K562 (cell line): ENCODE data around the gene UBE2J2. TPM values are rescaled to one million over a fixed set of nuclear protein-coding genes. Genes with fewer than 3 reads are reported as not detected.
A peak's percentile ranks its signal among the peaks of the same experiment; 100 is the strongest.

Source experiments
- ARHGAP35 ChIP-seq: fragments of 450-650 bp; IDR thresholded peaks from 2 replicates; pipeline ENCODE4 v1.6.1; 2018; ENCODE audit not compliant: partially characterized antibody
- BRD9 ChIP-seq: fragments of 450-650 bp; IDR thresholded peaks from 2 replicates; pipeline ENCODE4 v1.6.1; 2018; ENCODE audit warnings: low read depth; ENCODE audit not compliant: partially characterized antibody
- ETV5 ChIP-seq: sonication (generic); formaldehyde crosslinking; IDR thresholded peaks from 2 replicates; pipeline ENCODE4 v1.4.0; 2020; ENCODE audit warnings: low read depth, mild to moderate bottlenecking, missing genetic modification reagents
- GTF2F1 ChIP-seq: IDR thresholded peaks from 2 replicates; pipeline ENCODE4 v1.6.1; 2011; ENCODE audit warnings: low read depth, low read length, improper control_type of control experiment
- HOXB6 ChIP-seq: fragments of 250-450 bp; sonication (Bioruptor Pico); IDR thresholded peaks from 2 replicates; pipeline ENCODE4 v1.5.1; 2022; ENCODE audit warnings: mild to moderate bottlenecking, borderline replicate concordance
- KAT8 ChIP-seq: fragments of 450-650 bp; IDR thresholded peaks from 2 replicates; pipeline ENCODE4 v1.6.1; 2016; ENCODE audit warnings: low read depth, mild to moderate bottlenecking
- KLF13 ChIP-seq: fragments of 450-650 bp; IDR thresholded peaks from 2 replicates; pipeline ENCODE4 v1.6.1; 2016; ENCODE audit warnings: missing genetic modification characterization, low read depth, mild to moderate bottlenecking, missing compliant biosample characterization, moderate library complexity, borderline replicate concordance
- MEF2A ChIP-seq: IDR thresholded peaks from 2 replicates; pipeline ENCODE4 v1.6.1; 2011; ENCODE audit warnings: low read depth, mild to moderate bottlenecking, low read length, moderate library complexity; ENCODE audit not compliant: control insufficient read depth
- NELFE ChIP-seq: IDR thresholded peaks from 2 replicates; pipeline ENCODE4 v1.6.1; 2011; ENCODE audit warnings: mild to moderate bottlenecking; ENCODE audit not compliant: insufficient read depth, insufficient read length
- NR2C1 ChIP-seq, 2 experiments: fragments of 450-650 bp; IDR thresholded peaks; 2 replicates each; pipeline ENCODE4 v1.6.1; 2017; ENCODE audit warnings: mild to moderate bottlenecking in 2 of 2, antibody characterized with exemption in 1 of 2, inconsistent platforms in 1 of 2, missing compliant biosample characterization in 1 of 2, missing genetic modification characterization in 1 of 2
- PHF21A ChIP-seq: fragments of 450-650 bp; IDR thresholded peaks from 2 replicates; pipeline ENCODE4 v1.6.1; 2017; ENCODE audit warnings: low read depth, borderline replicate concordance
- STAT5A ChIP-seq: IDR thresholded peaks from 2 replicates; pipeline ENCODE4 v1.6.1; 2012; ENCODE audit warnings: low read length, inconsistent platforms, borderline replicate concordance
- ZBTB34 ChIP-seq: fragments of 250-450 bp; sonication (Bioruptor Pico); IDR thresholded peaks from 2 replicates; pipeline ENCODE4 v1.8.0; 2021; ENCODE audit warnings: mild to moderate bottlenecking, moderate library complexity
- ZFP91 ChIP-seq: sonication (generic); formaldehyde crosslinking; IDR thresholded peaks from 2 replicates; pipeline ENCODE4 v1.8.0; 2022; ENCODE audit warnings: mild to moderate bottlenecking, missing genetic modification reagents
- ZNF124 ChIP-seq: sonication (generic); formaldehyde crosslinking; IDR thresholded peaks from 2 replicates; pipeline ENCODE4 v1.8.1; 2022; ENCODE audit warnings: missing genetic modification reagents
- ZNF551 ChIP-seq: fragments of 250-450 bp; sonication (Bioruptor Pico); IDR thresholded peaks from 2 replicates; pipeline ENCODE4 v1.5.0; 2021; ENCODE audit warnings: mild to moderate bottlenecking, moderate library complexity
- ZNF76 ChIP-seq: fragments of 250-450 bp; sonication (Bioruptor Pico); IDR thresholded peaks from 2 replicates; pipeline ENCODE4 v1.4.0; 2020; ENCODE audit warnings: mild to moderate bottlenecking, moderate library complexity, borderline replicate concordance
- ZNF830 ChIP-seq: fragments of 250-450 bp; sonication (Bioruptor Pico); IDR thresholded peaks from 2 replicates; pipeline ENCODE4 v1.5.0; 2021; ENCODE audit warnings: mild to moderate bottlenecking
- polyA plus RNA-seq, 8 experiments: library from polyadenylated mRNA; depleted of rRNA in 4 of 8; stranded (reverse) in 5 of 8; unstranded in 3 of 8; fragments of >200 nt; fragmentation: Nextera tagmentation in 2 of 8; fragmentation: Illumina TruSeq in 1 of 8; extraction: Ambion mirVana in 2 of 8; extraction: Trizol in 1 of 8; gene quantifications; 2 replicates each; pipeline versions ENCODE4 v1.2.1 to v1.2.3, GENCODE V29; 2011 to 2014; ENCODE audit warnings: inconsistent platforms in 1 of 8, missing spikeins in 1 of 8
- total RNA-seq, 7 experiments: library from RNA; depleted of rRNA in 6 of 7; stranded (reverse); fragments of >200 nt in 6 of 7; fragmentation: Illumina TruSeq in 2 of 7; extraction: Trizol in 2 of 7; gene quantifications; 2 replicates each; pipeline versions ENCODE4 v1.2.1 to v1.2.3, GENCODE V29; 2011 to 2021; ENCODE audit warnings: low replicate concordance in 1 of 7
- TF ChIP-seq, protein P1 (sequence below): sonication (generic); formaldehyde crosslinking; IDR thresholded peaks from 2 replicates; pipeline ENCODE4 v1.8.0; 2023; ENCODE audit warnings: missing genetic modification reagents, mild to moderate bottlenecking, borderline replicate concordance

The UBE2J2 gene
- total and polyA plus RNA-seq, 9 of the 15 experiments (the other 6 are each of a cell fraction or from before 2014, with no cell fraction given), result 0.93 to 112 (median 75.5) TPM

GRCh38 chr1:1293263-1294249 is 19.9 kb upstream of the UBE2J2 start (continued):
- TF ChIP-seq ZFP91 (CRISPR knock-in tag), result no peak
- TF ChIP-seq MEF2A, result no peak
- TF ChIP-seq, protein P1, sequence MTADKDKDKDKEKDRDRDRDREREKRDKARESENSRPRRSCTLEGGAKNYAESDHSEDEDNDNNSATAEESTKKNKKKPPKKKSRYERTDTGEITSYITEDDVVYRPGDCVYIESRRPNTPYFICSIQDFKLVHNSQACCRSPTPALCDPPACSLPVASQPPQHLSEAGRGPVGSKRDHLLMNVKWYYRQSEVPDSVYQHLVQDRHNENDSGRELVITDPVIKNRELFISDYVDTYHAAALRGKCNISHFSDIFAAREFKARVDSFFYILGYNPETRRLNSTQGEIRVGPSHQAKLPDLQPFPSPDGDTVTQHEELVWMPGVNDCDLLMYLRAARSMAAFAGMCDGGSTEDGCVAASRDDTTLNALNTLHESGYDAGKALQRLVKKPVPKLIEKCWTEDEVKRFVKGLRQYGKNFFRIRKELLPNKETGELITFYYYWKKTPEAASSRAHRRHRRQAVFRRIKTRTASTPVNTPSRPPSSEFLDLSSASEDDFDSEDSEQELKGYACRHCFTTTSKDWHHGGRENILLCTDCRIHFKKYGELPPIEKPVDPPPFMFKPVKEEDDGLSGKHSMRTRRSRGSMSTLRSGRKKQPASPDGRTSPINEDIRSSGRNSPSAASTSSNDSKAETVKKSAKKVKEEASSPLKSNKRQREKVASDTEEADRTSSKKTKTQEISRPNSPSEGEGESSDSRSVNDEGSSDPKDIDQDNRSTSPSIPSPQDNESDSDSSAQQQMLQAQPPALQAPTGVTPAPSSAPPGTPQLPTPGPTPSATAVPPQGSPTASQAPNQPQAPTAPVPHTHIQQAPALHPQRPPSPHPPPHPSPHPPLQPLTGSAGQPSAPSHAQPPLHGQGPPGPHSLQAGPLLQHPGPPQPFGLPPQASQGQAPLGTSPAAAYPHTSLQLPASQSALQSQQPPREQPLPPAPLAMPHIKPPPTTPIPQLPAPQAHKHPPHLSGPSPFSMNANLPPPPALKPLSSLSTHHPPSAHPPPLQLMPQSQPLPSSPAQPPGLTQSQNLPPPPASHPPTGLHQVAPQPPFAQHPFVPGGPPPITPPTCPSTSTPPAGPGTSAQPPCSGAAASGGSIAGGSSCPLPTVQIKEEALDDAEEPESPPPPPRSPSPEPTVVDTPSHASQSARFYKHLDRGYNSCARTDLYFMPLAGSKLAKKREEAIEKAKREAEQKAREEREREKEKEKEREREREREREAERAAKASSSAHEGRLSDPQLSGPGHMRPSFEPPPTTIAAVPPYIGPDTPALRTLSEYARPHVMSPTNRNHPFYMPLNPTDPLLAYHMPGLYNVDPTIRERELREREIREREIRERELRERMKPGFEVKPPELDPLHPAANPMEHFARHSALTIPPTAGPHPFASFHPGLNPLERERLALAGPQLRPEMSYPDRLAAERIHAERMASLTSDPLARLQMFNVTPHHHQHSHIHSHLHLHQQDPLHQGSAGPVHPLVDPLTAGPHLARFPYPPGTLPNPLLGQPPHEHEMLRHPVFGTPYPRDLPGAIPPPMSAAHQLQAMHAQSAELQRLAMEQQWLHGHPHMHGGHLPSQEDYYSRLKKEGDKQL, result no peak
- no peak for TF ChIP-seq ZNF124 (CRISPR knock-in tag)
- TF ChIP-seq ZBTB34 (CRISPR knock-in tag), result no peak
- TF ChIP-seq ARHGAP35, result no peak
- no peak for TF ChIP-seq ZNF551 (CRISPR knock-in tag)
- 0 out of 2 replicates have a peak, but pooled peaks have one; percentile 22 for TF ChIP-seq KLF13 (tag)
- TF ChIP-seq BRD9, result no peak
- TF ChIP-seq GTF2F1, result 0 out of 2 replicates have a peak, but pooled peaks have one; percentile 20
- TF ChIP-seq ETV5 (CRISPR knock-in tag), result 0 out of 2 replicates have a peak, but pooled peaks have one; percentile 19
- no peak for TF ChIP-seq ZNF76 (CRISPR knock-in tag)
- no peak for TF ChIP-seq NR2C1 (IDR thresholded peaks at IDR 0.05)
- no peak for TF ChIP-seq NR2C1 (tag; IDR thresholded peaks at IDR 0.05)
- no peak for TF ChIP-seq STAT5A
- TF ChIP-seq ZNF830, result no peak
- TF ChIP-seq HOXB6 (CRISPR knock-in tag), result no peak
- no peak for TF ChIP-seq PHF21A
- no peak for TF ChIP-seq NELFE
- TF ChIP-seq KAT8, result no peak
